ENCODE results near the gene CUX1. TPM values are rescaled to one million over a fixed set of nuclear protein-coding genes. Genes with fewer than 3 reads are reported as not detected.

The CUX1 gene
- total RNA-seq, 8 experiments from 2014 or later: 9.2 to 52.7 (median 24.2) TPM

GRCh38 chr7:102253973-102254370, 436.5 kb downstream of the CUX1 start:
- Histone ChIP-seq H3K27ac (no peak overlapping the region), H3K4me1 (replicated peaks in 1 of 2) (peaks cover 5 to 8% of the 10 kb centered on the region in 2 donors), H3K4me3 (no peak overlapping the region)
- ATAC-seq (replicated peaks in 6 of 8): peak in 1 of 8 experiments; percentile 22
- in situ Hi-C loops (cut with MboI; ENCODE audit: low pct_unique_long_range_greater_than_20kb in 2 of 9, low sequenced_read_pairs in 9 of 9, unreplicated experiment in 9 of 9): loop anchor here in 3 of 9 experiments (25.0 kb wide), 2 partner anchors 717 to 917 kb away; no protein-coding TSS in a partner anchor
- 69 to 82% (median 79%) methylated on average over 2 to 12 of the region's 13 CpGs; no CpG with 5 or more reads in 4 of the 10 experiments for WGBS, 10 experiments

- Histone ChIP-seq H3K4me1 (replicated peaks in 1 of 2) (peaks cover 5 to 8% of the 10 kb centered on the region in 2 donors), H3K4me3 (no peak overlapping the region), H3K27ac (no peak overlapping the region)
- ATAC-seq (replicated peaks in 6 of 8): no peak
- WGBS, 10 experiments: 76 to 100% (median 93%) methylated on average over 1 to 8 of the region's 8 CpGs; no CpG with 5 or more reads in 4 of the 10 experiments
- in situ Hi-C loops (cut with MboI; ENCODE audit: low pct_unique_long_range_greater_than_20kb in 2 of 9, low sequenced_read_pairs in 9 of 9, unreplicated experiment in 9 of 9): loop anchor here in 3 of 9 experiments (25.0 kb wide), 2 partner anchors 717 to 917 kb away; no protein-coding TSS in a partner anchor
Measured at GRCh38 chr7:102254521-102254920, 437.1 kb downstream of the CUX1 start.

- no peak overlapping the region for H3K4me3 ChIP-seq
- WGBS, 10 experiments: 85 to 95% (median 89%) methylated on average over 3 to 7 of the region's 7 CpGs
- no peak overlapping the region for H3K27ac ChIP-seq
- peaks cover under 1 to 5% of the 10 kb centered on the region in 2 donors for H3K4me1 ChIP-seq (replicated peaks in 1 of 2)
- ATAC-seq (replicated peaks in 6 of 8): no peak
- in situ Hi-C loops (cut with MboI; ENCODE audit: low pct_unique_long_range_greater_than_20kb in 2 of 9, low sequenced_read_pairs in 9 of 9, unreplicated experiment in 9 of 9): loop anchor here in 3 of 9 experiments (25.0 kb wide), 2 partner anchors 718 to 918 kb away; no protein-coding TSS in a partner anchor
Measured at GRCh38 chr7:102255501-102255900, 438.1 kb downstream of the CUX1 start.

- peak in 1 of 8 experiments; percentile 5 for ATAC-seq (replicated peaks in 6 of 8)
- Histone ChIP-seq H3K4me1 (replicated peaks in 1 of 2) (peaks cover 3 to 8% of the 10 kb centered on the region in 2 donors), H3K4me3 (no peak overlapping the region), H3K27ac (no peak overlapping the region)
- 73 to 96% (median 87%) methylated on average over 2 to 15 of the region's 15 CpGs; no CpG with 5 or more reads in 1 of the 10 experiments for whole genome bisulfite sequencing, 10 experiments
- in situ Hi-C loops (cut with MboI; ENCODE audit: low pct_unique_long_range_greater_than_20kb in 2 of 9, low sequenced_read_pairs in 9 of 9, unreplicated experiment in 9 of 9): loop anchor here in 3 of 9 experiments (25.0 kb wide), 2 partner anchors 719 to 919 kb away; no protein-coding TSS in a partner anchor
Measured at GRCh38 chr7:102255916-102256315, 438.5 kb downstream of the CUX1 start.

GRCh38 chr7:102258073-102258748, 440.8 kb downstream of the CUX1 start:
- peaks cover 2 to 5% of the 10 kb centered on the region in 2 donors for H3K4me1 ChIP-seq (replicated peaks in 1 of 2)
- no peak for ATAC-seq (replicated peaks in 6 of 8)
- in situ Hi-C loops (cut with MboI; ENCODE audit: low pct_unique_long_range_greater_than_20kb in 2 of 9, low sequenced_read_pairs in 9 of 9, unreplicated experiment in 9 of 9): loop anchor here in 3 of 9 experiments (25.0 kb wide), 2 partner anchors 721 to 921 kb away; no protein-coding TSS in a partner anchor
- H3K27ac ChIP-seq: no peak overlapping the region
- 80 to 100% (median 91%) methylated on average over 1 to 13 of the region's 25 CpGs; no CpG with 5 or more reads in 1 of the 10 experiments for WGBS, 10 experiments
- no peak overlapping the region for H3K4me3 ChIP-seq

- ATAC-seq (replicated peaks in 6 of 8): peak in 5 of 8 experiments; percentile 27 to 58 (median 40)
- WGBS, 10 experiments: 48 to 100% (median 79%) methylated on average over 1 to 5 of the region's 12 CpGs; no CpG with 5 or more reads in 4 of the 10 experiments
- no peak overlapping the region for H3K4me3 ChIP-seq
- H3K27ac ChIP-seq: no peak overlapping the region
- in situ Hi-C loops (cut with MboI; ENCODE audit: low pct_unique_long_range_greater_than_20kb in 2 of 9, low sequenced_read_pairs in 9 of 9, unreplicated experiment in 9 of 9): loop anchor here in 3 of 9 experiments (25.0 kb wide), 2 partner anchors 721 to 921 kb away; no protein-coding TSS in a partner anchor
- H3K4me1 ChIP-seq (replicated peaks in 1 of 2): peaks cover 2 to 5% of the 10 kb centered on the region in 2 donors
Measured at GRCh38 chr7:102258749-102259107, 441.3 kb downstream of the CUX1 start.

GRCh38 chr7:102260856-102261255, 443.4 kb downstream of the CUX1 start:
- H3K4me3 ChIP-seq: no peak overlapping the region
- ATAC-seq (replicated peaks in 6 of 8): peak; percentile 35 to 100 (median 100)
- H3K27ac ChIP-seq: peak overlapping the region in 1 of 2 donors; percentile 22
- WGBS, 10 experiments: 0 to 100% (median 40%) methylated on average over 1 to 6 of the region's 9 CpGs; no CpG with 5 or more reads in 5 of the 10 experiments
- in situ Hi-C loops (cut with MboI; ENCODE audit: low pct_unique_long_range_greater_than_20kb in 2 of 9, low sequenced_read_pairs in 9 of 9, unreplicated experiment in 9 of 9): loop anchor here in 6 of 9 experiments (10.0 to 25.0 kb wide), 3 partner anchors 716 to 924 kb away; no protein-coding TSS in a partner anchor
- peaks cover 2 to 9% of the 10 kb centered on the region in 2 donors for H3K4me1 ChIP-seq (replicated peaks in 1 of 2)

GRCh38 chr7:102261451-102261850, 444.0 kb downstream of the CUX1 start:
- peaks cover 2 to 9% of the 10 kb centered on the region in 2 donors for H3K4me1 ChIP-seq (replicated peaks in 1 of 2)
- ATAC-seq (replicated peaks in 6 of 8): no peak
- no peak overlapping the region for H3K27ac ChIP-seq
- no peak overlapping the region for H3K4me3 ChIP-seq
- WGBS, 10 experiments: 60 to 100% (median 86%) methylated on average over 1 to 8 of the region's 9 CpGs
- in situ Hi-C loops (cut with MboI; ENCODE audit: low pct_unique_long_range_greater_than_20kb in 2 of 9, low sequenced_read_pairs in 9 of 9, unreplicated experiment in 9 of 9): loop anchor here in 6 of 9 experiments (10.0 to 25.0 kb wide), 3 partner anchors 717 to 924 kb away; no protein-coding TSS in a partner anchor

- WGBS, 10 experiments: 42 to 100% (median 92%) methylated on average over 1 to 9 of the region's 13 CpGs; no CpG with 5 or more reads in 5 of the 10 experiments
- Histone ChIP-seq H3K4me3 (no peak overlapping the region), H3K4me1 (replicated peaks in 1 of 2) (peaks cover 2 to 9% of the 10 kb centered on the region in 2 donors), H3K27ac (no peak overlapping the region)
- in situ Hi-C loops (cut with MboI; ENCODE audit: low pct_unique_long_range_greater_than_20kb in 2 of 9, low sequenced_read_pairs in 9 of 9, unreplicated experiment in 9 of 9): loop anchor here in 6 of 9 experiments (10.0 to 25.0 kb wide), 3 partner anchors 718 to 925 kb away; no protein-coding TSS in a partner anchor
- ATAC-seq (replicated peaks in 6 of 8): no peak
Measured at GRCh38 chr7:102262546-102262945, 445.1 kb downstream of the CUX1 start.

- peaks cover 2 to 9% of the 10 kb centered on the region in 2 donors for H3K4me1 ChIP-seq (replicated peaks in 1 of 2)
- H3K4me3 ChIP-seq: no peak overlapping the region
- in situ Hi-C loops (cut with MboI; ENCODE audit: low pct_unique_long_range_greater_than_20kb in 2 of 9, low sequenced_read_pairs in 9 of 9, unreplicated experiment in 9 of 9): loop anchor here in 6 of 9 experiments (10.0 to 25.0 kb wide), 3 partner anchors 720 to 927 kb away; no protein-coding TSS in a partner anchor
- 33 to 86% (median 59%) methylated on average over 1 to 6 of the region's 13 CpGs; no CpG with 5 or more reads in 4 of the 10 experiments for WGBS, 10 experiments
- H3K27ac ChIP-seq: no peak overlapping the region
- ATAC-seq (replicated peaks in 6 of 8): no peak
Measured at GRCh38 chr7:102264367-102264891, 447.0 kb downstream of the CUX1 start.

GRCh38 chr7:102266541-102266940, 449.1 kb downstream of the CUX1 start:
- 20 to 88% (median 73%) methylated on average over 2 to 6 of the region's 14 CpGs; no CpG with 5 or more reads in 4 of the 10 experiments for WGBS, 10 experiments
- in situ Hi-C loops (cut with MboI; ENCODE audit: low pct_unique_long_range_greater_than_20kb in 2 of 9, low sequenced_read_pairs in 9 of 9, unreplicated experiment in 9 of 9): loop anchor here in 6 of 9 experiments (10.0 to 25.0 kb wide), 3 partner anchors 722 to 929 kb away; no protein-coding TSS in a partner anchor
- Histone ChIP-seq H3K4me3 (no peak overlapping the region), H3K4me1 (replicated peaks in 1 of 2) (peaks cover 0 to 4% of the 10 kb centered on the region in 2 donors), H3K27ac (no peak overlapping the region)
- ATAC-seq (replicated peaks in 6 of 8): no peak

GRCh38 chr7:102268635-102269034, 451.2 kb downstream of the CUX1 start:
- no peak for ATAC-seq (replicated peaks in 6 of 8)
- Histone ChIP-seq H3K4me3 (no peak overlapping the region), H3K27ac (no peak overlapping the region), H3K4me1 (replicated peaks in 1 of 2) (peaks cover under 1 to 6% of the 10 kb centered on the region in 2 donors)
- 87 to 100% (median 90%) methylated on average over 1 to 7 of the region's 10 CpGs; no CpG with 5 or more reads in 7 of the 10 experiments for WGBS, 10 experiments
- in situ Hi-C loops (cut with MboI; ENCODE audit: low pct_unique_long_range_greater_than_20kb in 2 of 9, low sequenced_read_pairs in 9 of 9, unreplicated experiment in 9 of 9): loop anchor here in 6 of 9 experiments (10.0 to 25.0 kb wide), 3 partner anchors 724 to 931 kb away; no protein-coding TSS in a partner anchor

All from motor neuron (in vitro differentiated cells).